Natural killer cell (primary cell): ENCODE data around the gene SERPIND1. TPM values are rescaled to one million over a fixed set of nuclear protein-coding genes. Genes with fewer than 3 reads are reported as not detected.
A peak's percentile ranks its signal among the peaks of the same experiment; 100 is the strongest.

Experiments used
- ATAC-seq, 3 donors: fragments of 150-1000 bp in 2 of 3; fragments of 200-7000 bp in 1 of 3; cut with Tn5 transposase; 1 replicate in 1 of 3; 2 replicates in 2 of 3; pipeline ENCODE4 v1.10.0; 2021; ENCODE audit warnings: mild to moderate bottlenecking in 2 of 3, moderate library complexity in 2 of 3
- DNase-seq, 2 donors: peaks; one replicate each; pipeline versions ENCODE4 v3.0.0 to v3.0.0-alpha.2; 2013 to 2021; ENCODE audit warnings: mixed read lengths in 1 of 2
- H3K27ac ChIP-seq: one replicate; pipeline ENCODE4 v1.5.1; 2013; ENCODE audit warnings: mild to moderate bottlenecking, low read length
- H3K27me3 ChIP-seq: one replicate; pipeline ENCODE4 v1.6.1; 2013; ENCODE audit warnings: low read length; ENCODE audit not compliant: control insufficient read depth, insufficient read depth
- H3K36me3 ChIP-seq: one replicate; pipeline ENCODE4 v1.6.1; 2013; ENCODE audit warnings: low read length; ENCODE audit not compliant: control insufficient read depth, insufficient read depth
- H3K4me1 ChIP-seq: one replicate; pipeline ENCODE4 v1.6.1; 2013; ENCODE audit warnings: low read length; ENCODE audit not compliant: control insufficient read depth, insufficient read depth
- H3K4me3 ChIP-seq: one replicate; pipeline ENCODE4 v1.5.1; 2013; ENCODE audit warnings: low read length
- H3K9me3 ChIP-seq: one replicate; pipeline ENCODE4 v1.6.1; 2013; ENCODE audit warnings: low read length; ENCODE audit not compliant: control insufficient read depth, insufficient read depth
- H3K27ac Mint-ChIP-seq, 2 donors: one replicate each; pipeline ENCODE4 v1.8.0; 2022; ENCODE audit warnings: mild to moderate bottlenecking in 2 of 2, mixed read lengths in 2 of 2, moderate library complexity in 1 of 2
- H3K27me3 Mint-ChIP-seq, 2 donors: one replicate each; pipeline ENCODE4 v1.8.0; 2022; ENCODE audit warnings: low read depth in 2 of 2, mixed read lengths in 2 of 2
- H3K36me3 Mint-ChIP-seq: one replicate; pipeline ENCODE4 v1.8.0; 2022; ENCODE audit warnings: mixed read lengths
- H3K4me1 Mint-ChIP-seq, 2 donors: one replicate each; pipeline ENCODE4 v1.8.0; 2022; ENCODE audit warnings: mixed read lengths in 2 of 2
- H3K4me3 Mint-ChIP-seq: one replicate; pipeline ENCODE4 v1.8.0; 2022; ENCODE audit warnings: mild to moderate bottlenecking, moderate library complexity, mixed read lengths
- H3K9me3 Mint-ChIP-seq, 2 donors: one replicate each; pipeline ENCODE4 v1.8.0; 2022; ENCODE audit warnings: mixed read lengths in 2 of 2
- WGBS: methylation state at CpG from one replicate; pipeline ENCODE4 v1.1.7; 2013; ENCODE audit warnings: missing lambda C conversion rate; ENCODE audit not compliant: insufficient coverage; 5-methylcytosine and 5-hydroxymethylcytosine counted together
- intact Hi-C: fragments of 100-400 bp; cut with micrococcal nuclease; formaldehyde crosslinking; loops from one replicate; pipeline ENCODE4 v1.14.2; 2022
- total RNA-seq, 4 donors: library from RNA; stranded (reverse); fragments of 120-200 nt in 1 of 4; gene quantifications; one replicate each; pipeline versions ENCODE4 v1.2.3 to v1.2.4, GENCODE V29; 2013 to 2022
- TF ChIP-seq, protein P1 (sequence below): fragments of 200-600 bp; IDR thresholded peaks from one replicate; pipeline ENCODE4 v1.8.0; 2022; ENCODE audit warnings: antibody characterized with exemption

SERPIND1 gene
- total RNA-seq, 3 donors from 2014 or later (not counting 1 experiment from before 2014, with no cell fraction given), result 0.43 TPM; not detected in 2

DNA sequence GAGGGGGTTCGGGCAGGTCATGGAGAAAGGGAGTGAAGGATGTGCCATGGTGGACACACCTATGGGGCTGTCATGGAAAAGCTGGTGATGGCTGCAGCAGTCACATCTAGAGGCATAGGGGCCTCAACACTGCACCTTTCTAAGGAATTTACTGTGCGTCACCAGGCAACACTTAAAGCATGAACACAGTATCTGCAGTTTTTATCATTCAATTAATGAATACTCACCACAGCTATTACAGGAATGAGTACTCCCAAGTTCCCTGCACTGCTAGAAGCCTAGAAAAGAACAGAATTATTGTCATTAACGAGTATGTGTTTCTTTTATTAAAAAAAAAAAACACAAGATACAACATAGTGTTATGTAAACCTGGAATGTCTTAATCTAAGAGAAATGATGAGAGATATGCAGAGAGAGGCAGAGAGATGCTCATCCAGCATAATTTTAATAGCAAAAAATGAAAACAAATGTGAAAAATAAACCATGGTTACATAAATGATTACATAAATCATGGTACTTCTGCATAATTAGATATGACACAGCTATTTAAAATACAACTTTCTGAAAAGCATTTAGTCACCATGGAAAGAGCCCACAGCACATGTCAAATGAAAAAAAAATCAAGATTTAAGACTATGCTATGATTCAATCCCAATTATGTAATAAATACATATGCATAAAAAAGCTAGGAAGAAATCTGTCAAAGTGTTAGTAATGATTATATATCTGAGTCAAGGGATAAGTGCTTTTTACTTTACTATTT lies 19.2 kb downstream of the SERPIND1 start:
- H3K27ac Mint-ChIP-seq, result peak overlapping the region; percentile 26 to 59
- Histone ChIP-seq H3K4me3 (no peak overlapping the region), H3K9me3 (no peaks in the 10 kb centered on the region), H3K4me1 (no peaks in the 10 kb centered on the region), H3K27me3 (no peaks in the 10 kb centered on the region), H3K27ac (no peak overlapping the region), H3K36me3 (peaks cover 70% of the 10 kb centered on the region)
- no peaks in the 10 kb centered on the region for H3K9me3 Mint-ChIP-seq
- no peak for ATAC-seq
- H3K4me1 Mint-ChIP-seq, result peaks cover 0 to 4% of the 10 kb centered on the region in 2 donors
- H3K27me3 Mint-ChIP-seq, result no peaks in the 10 kb centered on the region
- no peak overlapping the region for H3K4me3 Mint-ChIP-seq
- TF ChIP-seq, protein P1, sequence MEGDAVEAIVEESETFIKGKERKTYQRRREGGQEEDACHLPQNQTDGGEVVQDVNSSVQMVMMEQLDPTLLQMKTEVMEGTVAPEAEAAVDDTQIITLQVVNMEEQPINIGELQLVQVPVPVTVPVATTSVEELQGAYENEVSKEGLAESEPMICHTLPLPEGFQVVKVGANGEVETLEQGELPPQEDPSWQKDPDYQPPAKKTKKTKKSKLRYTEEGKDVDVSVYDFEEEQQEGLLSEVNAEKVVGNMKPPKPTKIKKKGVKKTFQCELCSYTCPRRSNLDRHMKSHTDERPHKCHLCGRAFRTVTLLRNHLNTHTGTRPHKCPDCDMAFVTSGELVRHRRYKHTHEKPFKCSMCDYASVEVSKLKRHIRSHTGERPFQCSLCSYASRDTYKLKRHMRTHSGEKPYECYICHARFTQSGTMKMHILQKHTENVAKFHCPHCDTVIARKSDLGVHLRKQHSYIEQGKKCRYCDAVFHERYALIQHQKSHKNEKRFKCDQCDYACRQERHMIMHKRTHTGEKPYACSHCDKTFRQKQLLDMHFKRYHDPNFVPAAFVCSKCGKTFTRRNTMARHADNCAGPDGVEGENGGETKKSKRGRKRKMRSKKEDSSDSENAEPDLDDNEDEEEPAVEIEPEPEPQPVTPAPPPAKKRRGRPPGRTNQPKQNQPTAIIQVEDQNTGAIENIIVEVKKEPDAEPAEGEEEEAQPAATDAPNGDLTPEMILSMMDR, result no peak
- DNase-seq, result no peak
- intact Hi-C loops, result no loop called here
- peaks cover 3% of the 10 kb centered on the region for H3K36me3 Mint-ChIP-seq
- WGBS, result 100% methylated on average over 2 of the region's 3 CpGs

DNA sequence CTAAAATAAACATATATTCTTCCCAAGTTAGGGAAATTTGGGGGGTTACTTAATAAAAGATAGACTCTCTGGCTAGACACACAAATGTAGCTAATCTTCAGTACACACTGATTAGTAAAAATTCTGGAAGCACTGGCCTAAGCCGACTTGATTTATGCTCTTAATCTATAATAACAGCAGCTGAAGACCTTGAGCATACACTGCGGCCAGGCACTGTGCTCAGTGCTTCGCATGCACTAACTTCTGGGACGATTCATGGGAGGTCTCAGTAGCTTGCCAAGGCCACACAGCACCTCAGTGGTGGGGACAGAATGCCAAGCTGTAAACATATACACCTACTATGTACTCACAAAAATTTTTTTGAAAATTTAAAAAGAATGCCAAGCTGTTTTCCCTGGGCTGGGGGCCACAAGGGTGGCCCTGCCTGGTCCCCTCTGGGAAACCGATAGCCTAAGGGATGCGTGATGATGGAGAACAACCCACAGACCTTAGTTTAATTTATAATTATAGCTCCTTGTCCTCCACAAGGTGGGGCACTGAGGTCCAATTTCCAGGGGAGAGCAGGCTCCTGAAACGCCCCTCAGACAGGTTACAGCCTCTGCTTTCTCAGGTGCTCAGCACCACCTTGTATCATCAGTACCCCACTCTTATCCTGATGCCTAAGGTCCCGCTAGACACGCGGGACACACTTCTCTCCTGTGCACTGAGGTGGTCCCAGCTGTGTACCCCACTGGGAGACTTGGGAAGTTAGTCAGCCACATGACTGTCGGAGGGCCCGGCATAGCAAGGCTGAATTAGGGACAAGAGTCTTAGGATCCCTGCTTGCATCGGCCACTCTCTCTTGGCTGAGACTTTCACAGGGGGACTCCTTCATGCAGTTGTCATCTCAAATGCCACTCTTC lies 20.1 kb downstream of the SERPIND1 start:
- ATAC-seq, result no peak
- H3K36me3 ChIP-seq, result peaks cover 70% of the 10 kb centered on the region
- peaks cover 11% of the 10 kb centered on the region for H3K36me3 Mint-ChIP-seq

DNA sequence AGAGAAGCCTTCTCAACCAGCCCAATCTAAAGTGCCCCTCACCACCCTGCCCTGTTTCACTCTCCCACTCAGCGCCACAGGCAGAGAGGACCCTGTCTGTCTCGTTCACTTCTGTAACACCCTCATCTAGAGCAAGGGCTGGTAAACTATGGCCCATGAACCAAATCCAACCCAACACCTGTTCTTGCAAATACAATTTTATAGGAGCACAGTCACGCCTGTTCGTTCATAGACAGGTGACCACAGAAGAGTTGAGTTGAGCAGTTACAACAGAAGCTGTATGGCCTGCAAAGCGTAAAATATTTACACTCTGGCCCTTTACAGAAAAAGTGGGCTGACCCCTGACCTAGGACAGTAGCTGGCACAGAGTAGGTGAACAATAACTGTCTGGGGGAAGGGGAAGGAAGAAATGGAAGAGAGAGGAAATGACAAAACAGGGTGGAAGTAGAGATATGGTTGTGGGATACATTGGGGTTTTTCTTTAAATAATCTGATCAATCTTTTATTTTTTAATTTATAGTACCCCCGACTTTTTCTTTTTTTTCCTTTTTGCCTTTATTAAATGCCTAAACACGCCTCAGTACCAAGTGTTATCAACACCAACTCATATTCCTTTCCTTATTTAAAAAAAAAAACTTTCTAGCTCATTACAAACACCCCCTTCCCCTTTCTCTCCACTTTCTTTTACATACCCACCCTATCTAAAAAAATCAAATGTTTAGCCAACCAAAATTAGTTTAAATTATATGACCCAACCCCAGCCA lies 20.9 kb downstream of the SERPIND1 start:
- Histone ChIP-seq H3K27ac (no peak overlapping the region), H3K4me3 (no peak overlapping the region), H3K36me3 (peaks cover 75% of the 10 kb centered on the region), H3K27me3 (no peaks in the 10 kb centered on the region), H3K4me1 (no peaks in the 10 kb centered on the region), H3K9me3 (no peaks in the 10 kb centered on the region)
- H3K4me3 Mint-ChIP-seq, result no peak overlapping the region
- H3K4me1 Mint-ChIP-seq, result peaks cover 0 to 4% of the 10 kb centered on the region in 2 donors
- H3K27me3 Mint-ChIP-seq, result no peaks in the 10 kb centered on the region
- intact Hi-C loops, result no loop called here
- no peak for DNase-seq
- H3K27ac Mint-ChIP-seq, result no peak overlapping the region
- no peak for ATAC-seq
- no peaks in the 10 kb centered on the region for H3K9me3 Mint-ChIP-seq
- TF ChIP-seq, protein P1, result no peak
- 87% methylated on average over 7 of the region's 7 CpGs for WGBS
- H3K36me3 Mint-ChIP-seq, result peaks cover 18% of the 10 kb centered on the region

More for the DNA sequence above, 20.1 kb downstream of the SERPIND1 start:
- Histone ChIP-seq H3K4me3 (no peak overlapping the region), H3K9me3 (no peaks in the 10 kb centered on the region), H3K4me1 (no peaks in the 10 kb centered on the region), H3K27ac (no peak overlapping the region), H3K27me3 (no peaks in the 10 kb centered on the region)
- DNase-seq, result no peak
- TF ChIP-seq, protein P1, result no peak
- intact Hi-C loops, result no loop called here
- peak overlapping the region in 1 of 2 donors; percentile 26 for H3K27ac Mint-ChIP-seq
- WGBS, result 81% methylated on average over 13 of the region's 13 CpGs
- peaks cover 0 to 4% of the 10 kb centered on the region in 2 donors for H3K4me1 Mint-ChIP-seq
- H3K4me3 Mint-ChIP-seq, result no peak overlapping the region
- no peaks in the 10 kb centered on the region for H3K9me3 Mint-ChIP-seq
- no peaks in the 10 kb centered on the region for H3K27me3 Mint-ChIP-seq
